Fibroblast of peridontal ligament (primary cell): Measurements from ENCODE around the gene ZFP3.
"Not testable (repeated sequence)": the region's sequence is repeated elsewhere in the genome, so short reads cannot be mapped to it uniquely, and the experiment has no call there.

ENCODE experiments used
- DNase-seq: peaks from one replicate; pipeline ENCODE4 v3.0.0-alpha.2; 2010; ENCODE audit errors: extremely low read depth

Gene ZFP3

GRCh38 chr17:5124896-5125295, 46.6 kb downstream of the ZFP3 start:
- DNase-seq = not testable (repeated sequence)

GRCh38 chr17:5126719-5127488, 48.6 kb downstream of the ZFP3 start:
- DNase-seq = no peak

GRCh38 chr17:5127910-5128309, 49.6 kb downstream of the ZFP3 start:
- no peak for DNase-seq

GRCh38 chr17:5128387-5128786, 50.1 kb downstream of the ZFP3 start:
- not testable (repeated sequence) for DNase-seq

GRCh38 chr17:5128905-5129535, 50.8 kb downstream of the ZFP3 start:
- DNase-seq = no peak

- DNase-seq = not testable (repeated sequence)
These were observed 51.5 kb downstream of the ZFP3 start for GRCh38 chr17:5129770-5130169.

GRCh38 chr17:5130261-5130660, 52.0 kb downstream of the ZFP3 start:
- not testable (repeated sequence) for DNase-seq

GRCh38 chr17:5130687-5131086, 52.4 kb downstream of the ZFP3 start:
- not testable (repeated sequence) for DNase-seq

- no peak for DNase-seq
These were observed 53.0 kb downstream of the ZFP3 start for GRCh38 chr17:5131146-5131715.

GRCh38 chr17:5131799-5132502, 53.7 kb downstream of the ZFP3 start:
- not testable (repeated sequence) for DNase-seq

- DNase-seq = not testable (repeated sequence)
These were observed 54.4 kb downstream of the ZFP3 start for GRCh38 chr17:5132503-5133225.

- DNase-seq = no peak
These were observed 55.0 kb downstream of the ZFP3 start for GRCh38 chr17:5133311-5133710.

GRCh38 chr17:5133961-5134360, 55.7 kb downstream of the ZFP3 start:
- not testable (repeated sequence) for DNase-seq

- DNase-seq = not testable (repeated sequence)
These were observed 56.3 kb downstream of the ZFP3 start for GRCh38 chr17:5134571-5134970.

- DNase-seq = not testable (repeated sequence)
These were observed 57.0 kb downstream of the ZFP3 start for GRCh38 chr17:5135131-5135712.

- DNase-seq = no peak
These were observed 57.7 kb downstream of the ZFP3 start for GRCh38 chr17:5135726-5136579.

- DNase-seq = not testable (repeated sequence)
These were observed 58.5 kb downstream of the ZFP3 start for GRCh38 chr17:5136580-5137412.

- DNase-seq = not testable (repeated sequence)
These were observed 59.4 kb downstream of the ZFP3 start for GRCh38 chr17:5137511-5138197.

- not testable (repeated sequence) for DNase-seq
These were observed 59.9 kb downstream of the ZFP3 start for GRCh38 chr17:5138198-5138544.
